Measurements from ENCODE around the gene MRPS10. TPM values are rescaled to one million over a fixed set of nuclear protein-coding genes. Genes with fewer than 3 reads are reported as not detected.

The MRPS10 gene
- total RNA-seq, 4 donors from 2014 or later = 14.3 to 24.5 (median 23.0) TPM

DNA sequence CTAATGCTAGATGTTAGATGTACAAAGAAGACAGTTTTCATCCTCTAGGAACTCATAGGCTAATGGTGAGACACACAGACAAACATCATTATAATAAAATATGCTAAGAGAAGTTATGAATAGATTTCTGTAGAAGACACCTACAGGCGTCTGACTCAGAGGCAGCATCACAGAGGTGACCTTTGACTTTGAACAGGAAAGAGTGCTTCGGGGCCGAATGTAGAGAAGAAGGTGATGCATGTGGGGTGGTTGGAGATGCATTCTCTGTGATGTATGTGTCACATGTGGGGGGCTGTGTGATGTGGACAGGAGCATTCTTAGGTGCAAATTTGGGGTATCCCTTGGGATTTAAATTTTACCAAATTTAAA is 37.7 kb downstream of the MRPS10 start:
- H3K4me3 ChIP-seq = no peak overlapping the region
- no peaks in the 10 kb centered on the region for H3K9me3 ChIP-seq
- no peak for TF ChIP-seq POLR2A (IDR thresholded peaks at IDR 0.05)
- TF ChIP-seq, protein P1, sequence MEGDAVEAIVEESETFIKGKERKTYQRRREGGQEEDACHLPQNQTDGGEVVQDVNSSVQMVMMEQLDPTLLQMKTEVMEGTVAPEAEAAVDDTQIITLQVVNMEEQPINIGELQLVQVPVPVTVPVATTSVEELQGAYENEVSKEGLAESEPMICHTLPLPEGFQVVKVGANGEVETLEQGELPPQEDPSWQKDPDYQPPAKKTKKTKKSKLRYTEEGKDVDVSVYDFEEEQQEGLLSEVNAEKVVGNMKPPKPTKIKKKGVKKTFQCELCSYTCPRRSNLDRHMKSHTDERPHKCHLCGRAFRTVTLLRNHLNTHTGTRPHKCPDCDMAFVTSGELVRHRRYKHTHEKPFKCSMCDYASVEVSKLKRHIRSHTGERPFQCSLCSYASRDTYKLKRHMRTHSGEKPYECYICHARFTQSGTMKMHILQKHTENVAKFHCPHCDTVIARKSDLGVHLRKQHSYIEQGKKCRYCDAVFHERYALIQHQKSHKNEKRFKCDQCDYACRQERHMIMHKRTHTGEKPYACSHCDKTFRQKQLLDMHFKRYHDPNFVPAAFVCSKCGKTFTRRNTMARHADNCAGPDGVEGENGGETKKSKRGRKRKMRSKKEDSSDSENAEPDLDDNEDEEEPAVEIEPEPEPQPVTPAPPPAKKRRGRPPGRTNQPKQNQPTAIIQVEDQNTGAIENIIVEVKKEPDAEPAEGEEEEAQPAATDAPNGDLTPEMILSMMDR (IDR thresholded peaks at IDR 0.05) = no peak
- H3K4me1 ChIP-seq = peaks cover 0 to 6% (median 0%) of the 10 kb centered on the region in 4 donors
- no peaks in the 10 kb centered on the region for H3K36me3 ChIP-seq
- DNase-seq = peak in 1 of 3 donors; percentile 71
- no peaks in the 10 kb centered on the region for H3K27me3 ChIP-seq
- H3K27ac ChIP-seq = no peak overlapping the region

DNA sequence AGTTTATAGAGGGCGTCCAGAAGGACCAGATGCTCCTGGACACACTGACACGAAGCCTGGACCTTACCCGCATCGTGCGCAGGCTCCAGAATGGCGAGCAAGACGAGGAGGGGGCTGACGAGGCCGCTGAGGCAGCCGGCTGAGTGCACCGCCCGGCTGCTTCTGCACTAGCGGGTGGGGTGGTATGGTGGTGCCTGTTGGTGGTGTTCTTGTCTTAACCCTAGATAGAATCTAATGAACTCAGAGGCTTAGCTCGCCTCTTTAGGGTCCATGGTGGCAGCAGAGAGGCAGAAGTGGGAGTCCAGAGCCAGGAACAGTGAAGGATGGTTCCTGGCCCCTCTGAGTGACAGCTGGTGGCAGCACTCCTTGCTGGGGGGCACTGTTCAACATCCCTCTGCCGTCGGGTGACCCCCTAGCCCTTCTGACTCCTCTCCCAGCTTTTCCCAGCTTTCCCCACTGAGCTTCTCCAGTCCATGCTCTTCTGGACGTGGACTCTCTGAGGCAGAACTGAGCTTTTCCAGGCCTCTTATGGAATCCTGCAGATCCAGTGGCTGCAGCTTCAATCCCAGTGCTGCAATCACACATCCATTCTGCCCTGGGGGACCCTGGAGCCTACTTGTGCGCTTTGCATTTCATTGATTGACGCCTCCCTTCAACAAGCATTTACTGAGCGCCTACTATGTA is 38.3 kb downstream of the MRPS10 start:
- DNase-seq = no peak
- H3K4me3 ChIP-seq = no peak overlapping the region
- H3K4me1 ChIP-seq = peaks cover 0 to 6% (median 0%) of the 10 kb centered on the region in 4 donors
- H3K27me3 ChIP-seq = no peaks in the 10 kb centered on the region
- H3K27ac ChIP-seq = no peak overlapping the region
- TF ChIP-seq, protein P1 (IDR thresholded peaks at IDR 0.05) = no peak
- TF ChIP-seq POLR2A (IDR thresholded peaks at IDR 0.05) = no peak
- H3K36me3 ChIP-seq = no peaks in the 10 kb centered on the region
- H3K9me3 ChIP-seq = no peaks in the 10 kb centered on the region

DNA sequence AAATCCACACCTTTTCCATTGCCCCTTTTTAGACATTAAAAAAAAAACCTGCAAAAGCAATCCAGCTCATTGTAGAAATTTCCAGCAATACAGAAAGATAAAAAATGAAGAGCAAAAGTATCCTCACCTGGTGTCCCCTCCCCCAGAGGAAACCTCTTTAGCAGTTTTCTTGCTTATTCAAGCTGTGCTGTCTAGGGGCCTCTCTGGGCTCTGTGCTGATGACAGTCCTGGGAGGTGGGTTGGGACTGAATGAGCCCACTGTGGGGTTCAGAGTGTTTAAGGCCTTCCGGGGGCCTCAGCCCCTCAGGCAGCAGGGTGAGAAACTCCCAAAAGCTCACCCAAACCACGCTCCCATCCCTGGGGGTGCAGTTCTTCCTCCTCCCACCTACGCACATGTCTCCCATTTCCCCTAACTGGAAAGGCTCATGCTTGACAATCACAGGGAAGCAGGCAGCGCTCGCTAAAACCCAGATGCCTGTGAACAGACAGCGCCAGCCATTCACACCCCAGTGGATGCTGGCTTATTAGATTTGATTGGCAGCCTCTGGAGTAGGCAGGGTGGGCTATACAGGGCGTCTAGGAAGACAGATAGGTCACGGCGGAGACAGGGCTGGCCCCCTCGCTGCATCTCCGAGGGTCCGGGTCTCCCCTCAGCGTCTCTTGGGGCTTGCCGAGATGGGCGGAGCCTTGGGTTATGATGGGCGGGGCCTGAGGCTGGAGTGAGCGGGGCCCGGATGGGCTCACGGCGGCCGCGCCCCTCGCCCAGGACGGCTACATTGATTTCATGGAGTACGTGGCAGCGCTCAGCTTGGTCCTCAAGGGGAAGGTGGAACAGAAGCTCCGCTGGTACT is 39.9 kb downstream of the MRPS10 start:
- Histone ChIP-seq H3K36me3 (no peaks in the 10 kb centered on the region), H3K4me3 (no peak overlapping the region), H3K27ac (no peak overlapping the region), H3K9me3 (no peaks in the 10 kb centered on the region), H3K4me1 (peaks cover 0 to 6% (median 0%) of the 10 kb centered on the region in 4 donors), H3K27me3 (no peaks in the 10 kb centered on the region)
- no peak for DNase-seq
- TF ChIP-seq, protein P1 (IDR thresholded peaks at IDR 0.05) = no peak
- no peak for TF ChIP-seq POLR2A (IDR thresholded peaks at IDR 0.05)

DNA sequence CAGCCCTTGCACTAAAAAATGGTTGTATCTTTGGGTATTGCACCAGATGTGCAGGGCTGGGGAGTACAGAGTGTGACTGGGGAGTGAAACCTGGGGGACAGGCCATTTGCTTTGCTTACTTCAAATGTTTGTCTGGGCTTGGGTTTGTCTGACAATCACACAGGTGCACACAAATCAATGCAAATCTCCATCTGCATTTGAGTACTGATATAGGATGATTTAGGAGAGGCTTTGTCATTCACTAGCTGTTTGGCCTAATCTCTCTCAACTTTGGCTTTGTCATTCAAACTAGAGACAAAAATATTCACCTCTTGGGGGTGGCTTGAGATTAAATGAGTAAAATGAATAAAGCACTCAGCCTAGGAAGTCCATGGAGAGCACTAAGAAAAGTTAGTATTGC is 40.7 kb downstream of the MRPS10 start:
- no peak overlapping the region for H3K4me3 ChIP-seq
- no peaks in the 10 kb centered on the region for H3K27me3 ChIP-seq
- no peak for DNase-seq
- H3K4me1 ChIP-seq = peaks cover 0 to 6% (median 0%) of the 10 kb centered on the region in 4 donors
- TF ChIP-seq, protein P1 (IDR thresholded peaks at IDR 0.05) = no peak
- TF ChIP-seq POLR2A (IDR thresholded peaks at IDR 0.05) = no peak
- no peaks in the 10 kb centered on the region for H3K9me3 ChIP-seq
- no peak overlapping the region for H3K27ac ChIP-seq
- H3K36me3 ChIP-seq = no peaks in the 10 kb centered on the region

DNA sequence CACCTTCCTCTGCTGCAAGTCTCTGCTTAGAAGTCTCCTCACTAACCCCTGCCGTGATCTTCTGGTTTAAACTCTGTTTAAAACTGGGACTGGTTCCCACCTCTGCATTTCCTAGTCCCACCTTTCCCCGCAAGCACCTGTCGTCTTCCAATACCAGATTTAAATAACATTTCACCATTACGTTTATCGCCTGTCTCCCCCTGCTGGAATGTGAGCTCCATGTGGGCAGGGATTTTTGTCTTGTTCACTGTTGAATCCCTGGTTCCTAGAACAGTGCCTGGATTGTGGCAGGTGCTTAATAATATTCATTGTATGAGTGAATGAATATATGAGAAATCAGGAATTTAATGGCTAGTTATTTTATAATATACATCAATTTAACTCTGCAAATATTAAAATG is 41.8 kb downstream of the MRPS10 start:
- DNase-seq = no peak
- no peaks in the 10 kb centered on the region for H3K27me3 ChIP-seq
- no peaks in the 10 kb centered on the region for H3K9me3 ChIP-seq
- peaks cover 0 to 6% (median 0%) of the 10 kb centered on the region in 4 donors for H3K4me1 ChIP-seq
- H3K36me3 ChIP-seq = no peaks in the 10 kb centered on the region
- TF ChIP-seq, protein P1 (IDR thresholded peaks at IDR 0.05) = peak in 1 of 6 experiments; percentile 17
- TF ChIP-seq POLR2A (IDR thresholded peaks at IDR 0.05) = no peak
- no peak overlapping the region for H3K4me3 ChIP-seq
- H3K27ac ChIP-seq = no peak overlapping the region

Measured in Peyer's patch (tissue), 4 donors.